ENCODE measurements around the gene VAV2. TPM values are rescaled to one million over a fixed set of nuclear protein-coding genes. Genes with fewer than 3 reads are reported as not detected.

The VAV2 gene
- total RNA-seq, 1 donor from 2014 or later, result 12.7 TPM

DNA sequence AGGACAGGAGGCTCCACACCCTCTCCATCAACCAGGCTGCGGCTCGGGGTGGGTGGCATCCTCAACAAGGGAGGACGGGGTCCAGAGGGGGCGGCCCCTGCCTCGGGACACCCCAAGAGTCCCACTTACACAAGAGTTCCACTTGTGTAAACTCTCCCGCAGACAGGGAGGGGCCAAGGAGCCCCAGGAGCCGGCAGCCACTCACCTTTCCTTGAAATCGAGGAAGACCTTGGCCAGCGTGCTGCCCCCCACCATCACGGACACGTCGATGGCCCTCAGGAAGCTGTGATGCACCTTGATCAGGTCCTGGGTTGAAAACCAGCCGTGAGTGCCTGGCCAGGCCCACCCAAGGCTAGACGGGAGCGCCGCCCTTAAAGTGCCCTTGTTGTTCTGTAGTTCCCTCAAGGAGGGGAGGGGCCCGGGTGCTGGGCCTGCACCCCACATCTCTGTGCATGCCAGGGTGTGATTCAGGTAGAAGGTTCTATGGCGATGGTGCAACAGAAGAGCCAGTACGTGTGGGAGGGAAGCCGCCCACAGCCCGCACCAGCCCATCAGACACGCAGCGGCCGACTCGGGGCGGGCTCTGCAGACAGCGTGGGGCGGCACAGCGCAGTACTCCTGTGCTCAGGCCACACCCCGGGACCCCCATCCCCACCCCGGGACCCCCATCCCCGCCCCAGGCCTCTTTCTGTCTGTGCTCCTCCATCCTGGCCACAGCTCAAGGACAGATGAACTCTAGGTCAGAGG, 186.1 kb downstream of the VAV2 start:
- H3K36me3 ChIP-seq, result peaks cover 12 to 18% of the 10 kb centered on the region in 2 donors
- no peak for TF ChIP-seq CTCF (IDR thresholded peaks at IDR 0.05)
- intact Hi-C loops (cut with DNase I), result no loop called here
- no peak for DNase-seq (ENCODE audit: low spot score in 2 of 2)
- no peak overlapping the region for H3K27ac ChIP-seq
- H3K4me3 ChIP-seq, result no peak overlapping the region
- H3K4me1 ChIP-seq, result no peaks in the 10 kb centered on the region
- H3K9me3 ChIP-seq, result no peaks in the 10 kb centered on the region
- H3K27me3 ChIP-seq, result no peaks in the 10 kb centered on the region

GRCh38 chr9:133804199-133804598, 187.9 kb downstream of the VAV2 start:
- TF ChIP-seq CTCF (IDR thresholded peaks at IDR 0.05), result no peak
- no peak overlapping the region for H3K27ac ChIP-seq
- no peaks in the 10 kb centered on the region for H3K4me1 ChIP-seq
- DNase-seq (ENCODE audit: low spot score in 2 of 2), result no peak
- peaks cover 6 to 10% of the 10 kb centered on the region in 2 donors for H3K36me3 ChIP-seq
- no peaks in the 10 kb centered on the region for H3K9me3 ChIP-seq
- H3K27me3 ChIP-seq, result no peaks in the 10 kb centered on the region
- intact Hi-C loops (cut with DNase I), result no loop called here
- H3K4me3 ChIP-seq, result no peak overlapping the region

- DNase-seq (ENCODE audit: low spot score in 2 of 2), result no peak
- H3K27me3 ChIP-seq, result no peaks in the 10 kb centered on the region
- H3K4me3 ChIP-seq, result no peak overlapping the region
- H3K9me3 ChIP-seq, result no peaks in the 10 kb centered on the region
- no peak for TF ChIP-seq CTCF (IDR thresholded peaks at IDR 0.05)
- H3K4me1 ChIP-seq, result no peaks in the 10 kb centered on the region
- H3K27ac ChIP-seq, result no peak overlapping the region
- H3K36me3 ChIP-seq, result peaks cover 6 to 10% of the 10 kb centered on the region in 2 donors
- intact Hi-C loops (cut with DNase I), result no loop called here
Measured at GRCh38 chr9:133803745-133804144, 188.4 kb downstream of the VAV2 start.

- intact Hi-C loops (cut with DNase I), result no loop called here
- Histone ChIP-seq H3K4me1 (no peaks in the 10 kb centered on the region), H3K27me3 (no peaks in the 10 kb centered on the region), H3K4me3 (no peak overlapping the region), H3K27ac (no peak overlapping the region), H3K9me3 (no peaks in the 10 kb centered on the region), H3K36me3 (peaks cover 6 to 10% of the 10 kb centered on the region in 2 donors)
- no peak for TF ChIP-seq CTCF (IDR thresholded peaks at IDR 0.05)
- DNase-seq (ENCODE audit: low spot score in 2 of 2), result no peak
Measured at GRCh38 chr9:133803028-133803585, 189.0 kb downstream of the VAV2 start.

DNA sequence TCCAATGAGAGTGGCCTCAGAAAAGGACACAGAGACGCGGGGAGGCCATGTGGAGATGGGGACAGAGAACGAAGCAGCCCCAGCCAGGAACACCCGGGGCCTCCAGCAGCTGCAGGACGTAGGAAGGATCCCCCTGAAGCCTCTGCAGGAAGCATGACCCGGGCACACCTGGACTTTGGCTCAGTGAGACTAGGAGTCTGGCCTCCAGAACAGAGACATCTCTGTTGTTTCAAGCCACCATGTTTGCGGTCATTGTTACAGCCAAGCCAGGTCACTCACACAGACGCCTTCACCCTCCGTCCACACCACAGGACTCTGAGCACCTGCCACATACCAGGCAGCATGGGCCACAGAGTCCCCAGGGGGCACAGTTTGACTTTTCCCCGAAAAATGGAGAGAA, 190.4 kb downstream of the VAV2 start:
- H3K36me3 ChIP-seq, result peaks cover 0 to 6% of the 10 kb centered on the region in 2 donors
- H3K4me1 ChIP-seq, result no peaks in the 10 kb centered on the region
- no peak for DNase-seq (ENCODE audit: low spot score in 2 of 2)
- no peaks in the 10 kb centered on the region for H3K9me3 ChIP-seq
- intact Hi-C loops (cut with DNase I), result no loop called here
- H3K27me3 ChIP-seq, result no peaks in the 10 kb centered on the region
- H3K27ac ChIP-seq, result no peak overlapping the region
- H3K4me3 ChIP-seq, result no peak overlapping the region
- TF ChIP-seq CTCF (IDR thresholded peaks at IDR 0.05), result no peak
